HG02571 (cell line): Measurements from ENCODE around the gene FCMR.
"Not testable (repeated sequence)": the region's sequence is repeated elsewhere in the genome, so short reads cannot be mapped to it uniquely, and the experiment has no call there.

Source experiments
- ATAC-seq: cut with Tn5 transposase; IDR thresholded peaks from one replicate; pipeline ENCODE4 v1.9.1; 2021; ENCODE audit warnings: mild to moderate bottlenecking, moderate library complexity; ENCODE audit not compliant: unreplicated experiment

FCMR gene

GRCh38 chr1:206880314-206880713 lies 41.4 kb downstream of the FCMR start:
- ATAC-seq: no peak

GRCh38 chr1:206878456-206878855 lies 43.3 kb downstream of the FCMR start:
- no peak for ATAC-seq

DNA sequence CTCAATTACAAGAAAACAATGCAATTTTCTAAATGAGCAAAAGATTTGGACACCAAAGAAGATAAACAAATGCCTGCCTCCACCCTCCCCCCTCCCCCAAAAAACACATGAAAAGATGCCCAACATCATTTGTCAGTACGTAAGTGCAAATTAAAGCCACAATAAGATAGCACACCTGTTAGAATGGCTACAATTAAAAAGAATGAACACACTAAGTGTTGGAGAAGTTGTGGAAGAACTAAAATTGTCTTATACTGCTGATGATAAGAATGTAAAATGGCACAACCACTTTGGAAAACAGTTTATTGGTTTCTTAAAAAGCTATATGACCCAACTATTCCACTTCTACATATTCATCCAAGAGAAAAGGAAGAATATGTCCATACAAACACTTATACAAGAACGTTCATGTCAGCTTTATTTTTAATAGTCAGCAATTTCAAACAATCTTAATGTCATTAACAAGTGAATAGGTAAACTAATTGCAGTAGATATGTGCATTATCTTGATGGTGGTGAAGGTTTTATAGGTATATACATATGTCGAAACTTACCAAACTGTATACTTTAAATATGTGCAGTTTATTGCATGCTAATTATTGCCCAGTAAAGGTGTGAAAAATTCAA lies 45.9 kb downstream of the FCMR start:
- no peak for ATAC-seq

- ATAC-seq: no peak
Measured at GRCh38 chr1:206873603-206874188, 48.0 kb downstream of the FCMR start.

DNA sequence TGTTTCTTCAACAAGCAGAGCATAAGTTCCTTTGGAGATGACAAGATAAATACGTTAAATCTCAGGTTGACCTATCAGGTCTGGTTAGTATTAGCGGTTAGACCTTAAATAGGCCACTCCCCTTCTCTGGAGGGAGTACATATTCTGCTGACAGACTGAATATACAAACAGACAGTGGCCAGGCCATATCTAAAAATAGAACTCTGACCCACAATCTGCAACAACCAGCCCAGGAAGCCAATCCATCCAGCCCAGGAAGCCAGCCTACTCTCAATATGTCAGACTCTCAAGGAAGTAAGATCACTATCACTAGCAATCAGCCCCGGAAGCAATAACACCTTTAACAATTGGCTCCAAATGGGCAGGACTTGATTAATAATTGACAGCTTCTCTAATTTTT lies 49.6 kb downstream of the FCMR start:
- ATAC-seq: no peak

DNA sequence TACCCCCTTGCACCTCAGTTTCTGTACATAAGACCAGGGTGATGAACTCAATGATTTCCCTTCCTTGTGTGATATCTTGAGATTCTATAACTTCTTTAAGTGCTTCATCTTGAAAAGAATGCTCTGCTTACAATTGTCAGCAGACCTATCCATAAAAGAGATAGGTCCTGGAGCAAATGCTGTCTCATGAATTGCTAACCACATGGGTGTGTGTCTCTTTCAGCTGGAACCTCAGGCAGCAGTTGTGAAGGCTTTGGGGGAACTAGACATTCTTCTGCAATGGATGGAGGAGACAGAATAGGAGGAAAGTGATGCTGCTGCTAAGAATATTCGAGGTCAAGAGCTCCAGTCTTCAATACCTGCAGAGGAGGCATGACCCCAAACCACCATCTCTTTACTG lies 53.5 kb downstream of the FCMR start:
- ATAC-seq: no peak

- no peak for ATAC-seq
Measured at GRCh38 chr1:206867716-206868115, 54.0 kb downstream of the FCMR start.

DNA sequence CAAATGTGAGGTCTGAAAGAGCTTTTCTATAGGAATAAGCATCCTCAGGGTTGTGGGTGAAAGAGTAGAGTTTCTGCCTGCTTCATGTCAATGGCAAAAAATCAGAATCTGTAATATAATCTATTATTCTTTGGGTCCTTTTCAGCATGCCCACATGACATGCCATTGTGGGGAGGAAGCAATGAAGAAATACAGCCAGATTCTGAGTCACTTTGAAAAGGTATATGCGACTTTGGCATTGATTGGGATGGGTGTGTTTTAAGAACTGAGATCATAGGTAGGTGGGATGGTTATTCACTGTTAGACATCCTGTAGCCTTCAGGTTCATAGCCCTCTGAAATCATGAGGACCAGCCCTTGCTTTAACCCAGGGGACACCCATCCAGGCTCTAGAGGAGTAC lies 54.5 kb downstream of the FCMR start:
- no peak for ATAC-seq

- no peak for ATAC-seq
Measured at GRCh38 chr1:206866062-206866461, 55.7 kb downstream of the FCMR start.

DNA sequence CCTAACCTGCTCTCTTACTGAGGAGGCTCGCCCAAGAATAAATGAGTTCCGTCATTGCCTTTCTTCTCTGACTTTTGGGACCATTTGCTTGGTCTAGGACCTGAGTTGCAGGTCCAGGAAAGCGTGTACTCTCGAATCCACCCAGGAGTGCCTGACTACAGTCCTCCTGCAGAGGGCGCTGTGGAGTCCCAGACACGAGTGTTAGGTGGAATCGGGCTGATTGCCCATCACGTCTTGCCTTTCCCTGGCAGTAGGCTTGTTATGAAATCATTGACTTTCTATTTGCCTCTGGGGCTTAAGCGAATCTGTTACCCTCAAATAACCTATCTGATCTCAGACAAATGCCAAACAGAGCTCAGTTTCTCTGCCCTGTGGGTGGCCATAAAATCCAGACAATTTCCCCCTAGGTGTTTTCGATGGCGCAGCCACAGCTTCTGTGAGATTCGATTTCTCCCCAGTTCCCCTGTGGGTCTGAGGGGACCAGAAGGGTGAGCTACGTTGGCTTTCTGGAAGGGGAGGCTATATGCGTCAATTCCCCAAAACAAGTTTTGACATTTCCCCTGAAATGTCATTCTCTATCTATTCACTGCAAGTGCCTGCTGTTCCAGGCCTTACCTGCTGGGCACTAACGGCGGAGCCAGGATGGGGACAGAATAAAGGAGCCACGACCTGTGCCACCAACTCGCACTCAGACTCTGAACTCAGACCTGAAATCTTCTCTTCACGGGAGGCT lies 56.6 kb downstream of the FCMR start, which contains the start of gene IL20:
Gene IL20, plus strand, starts transcription at position 685 of the 733 bp plus-strand sequence. CDS start 230 bp downstream, outside the sequence.
- ATAC-seq: no peak

DNA sequence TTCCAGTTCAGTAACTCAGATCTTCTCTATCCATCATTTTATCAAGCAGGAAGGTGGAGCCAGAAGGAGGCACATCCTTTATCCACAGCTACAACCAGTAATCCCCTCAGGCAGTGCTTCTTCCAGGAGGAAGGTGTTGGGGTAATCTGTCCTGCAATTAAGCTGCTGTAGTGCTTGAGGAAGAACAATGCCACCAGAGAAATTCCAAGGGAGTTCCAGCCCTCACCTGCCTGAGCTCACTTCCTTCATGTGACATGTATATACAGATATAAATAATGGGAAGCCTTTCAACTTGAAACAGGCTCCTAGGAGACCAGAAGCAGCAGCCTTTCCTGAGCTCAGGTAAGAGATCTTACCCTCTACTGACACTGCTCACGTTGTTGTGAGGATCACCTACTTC lies 58.5 kb downstream of the FCMR start:
- ATAC-seq: no peak

GRCh38 chr1:206860165-206860564 lies 61.6 kb downstream of the FCMR start:
- ATAC-seq: no peak

DNA sequence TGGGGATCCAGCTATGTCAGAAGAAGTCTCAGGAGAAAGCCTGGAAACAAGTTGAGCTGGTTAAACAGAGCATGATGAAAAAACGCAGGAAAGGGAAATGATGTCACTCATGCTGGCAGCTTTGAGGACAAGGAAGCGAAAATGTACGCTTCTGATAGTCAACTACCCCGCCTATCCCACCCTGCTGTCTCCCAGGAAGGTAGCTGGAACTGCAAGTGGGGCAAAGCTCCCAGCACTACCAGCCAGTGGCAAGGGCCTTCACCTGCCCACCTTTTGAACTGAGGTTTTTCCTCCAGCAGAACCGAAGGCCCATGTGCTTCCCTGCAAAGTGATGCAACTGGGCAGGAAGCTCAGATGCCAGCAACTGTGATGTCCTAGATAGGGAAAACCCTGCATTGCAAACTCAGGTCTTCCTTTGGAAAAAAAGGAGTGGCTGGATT lies 62.6 kb downstream of the FCMR start:
- ATAC-seq: no peak

GRCh38 chr1:206856674-206857464 lies 64.9 kb downstream of the FCMR start:
- no peak for ATAC-seq

GRCh38 chr1:206855859-206856258 lies 65.9 kb downstream of the FCMR start:
- ATAC-seq: no peak

DNA sequence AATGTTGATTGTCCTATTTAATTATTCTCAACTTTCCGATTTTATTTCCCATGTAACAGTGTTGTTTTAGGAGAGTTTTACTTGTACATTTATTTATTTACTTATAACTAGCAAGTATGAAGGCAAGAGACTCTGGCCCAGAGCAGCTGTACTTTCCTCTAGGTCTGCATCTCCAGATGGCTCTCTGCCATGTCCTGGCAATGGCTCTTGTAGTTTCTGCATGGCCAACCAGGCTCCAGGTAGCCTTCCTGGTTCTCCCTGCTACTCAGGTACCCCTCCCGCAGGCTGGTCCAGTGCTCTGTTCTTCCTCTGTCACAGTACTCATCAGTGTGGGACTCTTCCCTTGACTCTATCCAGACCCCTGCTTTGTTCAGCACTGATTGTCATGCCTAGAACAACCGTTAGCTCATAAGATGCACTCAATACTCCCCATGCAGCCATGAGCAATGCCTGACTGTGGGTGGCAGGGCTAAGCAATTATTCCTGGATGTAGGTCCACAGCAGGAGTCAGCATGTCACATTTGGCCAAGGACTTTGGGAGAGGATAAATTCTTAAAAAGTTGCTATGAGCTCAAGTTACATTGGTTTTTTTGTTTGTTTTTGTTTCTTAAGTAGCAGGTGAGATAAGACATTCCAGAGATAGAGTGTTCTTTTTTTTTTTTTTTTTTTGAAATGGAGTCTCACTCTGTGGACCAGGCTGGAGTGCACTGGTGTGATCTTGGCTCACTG lies 67.2 kb downstream of the FCMR start:
- ATAC-seq: no peak

GRCh38 chr1:206853696-206854095 lies 68.0 kb downstream of the FCMR start:
- not testable (repeated sequence) for ATAC-seq
